Activated naive CD4-positive, alpha-beta T cell treated with anti-CD3 and anti-CD28 coated beads, Interleukin-2, amount 50 U/mL, for 24 hours (primary cell): ENCODE results near the gene MPDZ.
"Not testable (repeated sequence)": the region's sequence is repeated elsewhere in the genome, so short reads cannot be mapped to it uniquely, and the experiment has no call there.

ENCODE experiments used
- H3K27ac Mint-ChIP-seq: one replicate; pipeline ENCODE4 v1.8.0; 2021; ENCODE audit warnings: mild to moderate bottlenecking, mixed read lengths
- H3K27me3 Mint-ChIP-seq: one replicate; pipeline ENCODE4 v1.8.0; 2021; ENCODE audit warnings: mixed read lengths
- H3K36me3 Mint-ChIP-seq: one replicate; pipeline ENCODE4 v1.8.0; 2021; ENCODE audit warnings: mixed read lengths
- H3K4me1 Mint-ChIP-seq: one replicate; pipeline ENCODE4 v1.8.0; 2021; ENCODE audit warnings: mixed read lengths
- H3K4me3 Mint-ChIP-seq: one replicate; pipeline ENCODE4 v1.8.0; 2021; ENCODE audit warnings: mild to moderate bottlenecking, mixed read lengths
- H3K9me3 Mint-ChIP-seq: one replicate; pipeline ENCODE4 v1.8.0; 2021; ENCODE audit warnings: mixed read lengths

MPDZ gene

GRCh38 chr9:13222733-13223132, 56.8 kb downstream of the MPDZ start:
- not testable (repeated sequence) for H3K4me1 Mint-ChIP-seq, H3K9me3 Mint-ChIP-seq, H3K36me3 Mint-ChIP-seq, H3K4me3 Mint-ChIP-seq, H3K27ac Mint-ChIP-seq, H3K27me3 Mint-ChIP-seq

GRCh38 chr9:13221741-13222140, 57.8 kb downstream of the MPDZ start:
- Mint-ChIP-seq H3K4me1 (no peaks in the 10 kb centered on the region), H3K36me3 (no peaks in the 10 kb centered on the region), H3K27me3 (no peaks in the 10 kb centered on the region), H3K27ac (no peak overlapping the region), H3K4me3 (no peak overlapping the region), H3K9me3 (peaks cover 11% of the 10 kb centered on the region)

GRCh38 chr9:13220837-13221236, 58.7 kb downstream of the MPDZ start:
- Mint-ChIP-seq H3K4me1 (no peaks in the 10 kb centered on the region), H3K36me3 (no peaks in the 10 kb centered on the region), H3K9me3 (peaks cover 11% of the 10 kb centered on the region), H3K4me3 (no peak overlapping the region), H3K27me3 (no peaks in the 10 kb centered on the region), H3K27ac (no peak overlapping the region)

GRCh38 chr9:13215791-13216554, 63.5 kb downstream of the MPDZ start:
- H3K9me3 Mint-ChIP-seq = peaks cover 4% of the 10 kb centered on the region
- no peaks in the 10 kb centered on the region for H3K36me3 Mint-ChIP-seq
- H3K4me1 Mint-ChIP-seq = no peaks in the 10 kb centered on the region
- no peak overlapping the region for H3K4me3 Mint-ChIP-seq
- H3K27me3 Mint-ChIP-seq = no peaks in the 10 kb centered on the region
- no peak overlapping the region for H3K27ac Mint-ChIP-seq

GRCh38 chr9:13213998-13214397, 65.5 kb downstream of the MPDZ start:
- Mint-ChIP-seq H3K4me3 (no peak overlapping the region), H3K4me1 (no peaks in the 10 kb centered on the region), H3K9me3 (peaks cover 12% of the 10 kb centered on the region), H3K27ac (no peak overlapping the region), H3K36me3 (no peaks in the 10 kb centered on the region), H3K27me3 (no peaks in the 10 kb centered on the region)

- peaks cover 12% of the 10 kb centered on the region for H3K9me3 Mint-ChIP-seq
- H3K4me1 Mint-ChIP-seq = no peaks in the 10 kb centered on the region
- no peaks in the 10 kb centered on the region for H3K27me3 Mint-ChIP-seq
- no peak overlapping the region for H3K27ac Mint-ChIP-seq
- no peaks in the 10 kb centered on the region for H3K36me3 Mint-ChIP-seq
- H3K4me3 Mint-ChIP-seq = no peak overlapping the region
Observed at GRCh38 chr9:13213337-13213736, 66.2 kb downstream of the MPDZ start.

- Mint-ChIP-seq H3K9me3 (peaks cover 20% of the 10 kb centered on the region), H3K4me1 (no peaks in the 10 kb centered on the region), H3K4me3 (no peak overlapping the region), H3K36me3 (no peaks in the 10 kb centered on the region), H3K27me3 (no peaks in the 10 kb centered on the region), H3K27ac (no peak overlapping the region)
Observed at GRCh38 chr9:13210306-13210705, 69.2 kb downstream of the MPDZ start.

GRCh38 chr9:13209498-13209897, 70.0 kb downstream of the MPDZ start:
- H3K4me1 Mint-ChIP-seq = no peaks in the 10 kb centered on the region
- no peak overlapping the region for H3K4me3 Mint-ChIP-seq
- no peaks in the 10 kb centered on the region for H3K27me3 Mint-ChIP-seq
- H3K36me3 Mint-ChIP-seq = no peaks in the 10 kb centered on the region
- no peak overlapping the region for H3K27ac Mint-ChIP-seq
- peaks cover 20% of the 10 kb centered on the region for H3K9me3 Mint-ChIP-seq

- H3K9me3 Mint-ChIP-seq = peaks cover 25% of the 10 kb centered on the region
- H3K4me3 Mint-ChIP-seq = no peak overlapping the region
- H3K27me3 Mint-ChIP-seq = no peaks in the 10 kb centered on the region
- no peaks in the 10 kb centered on the region for H3K4me1 Mint-ChIP-seq
- H3K36me3 Mint-ChIP-seq = no peaks in the 10 kb centered on the region
- no peak overlapping the region for H3K27ac Mint-ChIP-seq
Observed at GRCh38 chr9:13205824-13206223, 73.7 kb downstream of the MPDZ start.

GRCh38 chr9:13190040-13190439, 89.5 kb downstream of the MPDZ start:
- Mint-ChIP-seq H3K9me3 (peaks cover 9% of the 10 kb centered on the region), H3K4me1 (no peaks in the 10 kb centered on the region), H3K36me3 (no peaks in the 10 kb centered on the region), H3K27ac (no peak overlapping the region), H3K4me3 (no peak overlapping the region), H3K27me3 (no peaks in the 10 kb centered on the region)

GRCh38 chr9:13189362-13189761, 90.1 kb downstream of the MPDZ start:
- Mint-ChIP-seq H3K9me3 (peaks cover 9% of the 10 kb centered on the region), H3K4me1 (no peaks in the 10 kb centered on the region), H3K27me3 (no peaks in the 10 kb centered on the region), H3K27ac (no peak overlapping the region), H3K4me3 (no peak overlapping the region), H3K36me3 (no peaks in the 10 kb centered on the region)

GRCh38 chr9:13186774-13187173, 92.7 kb downstream of the MPDZ start:
- Mint-ChIP-seq H3K9me3 (peaks cover 12% of the 10 kb centered on the region), H3K36me3 (no peaks in the 10 kb centered on the region), H3K27ac (no peak overlapping the region), H3K4me3 (no peak overlapping the region), H3K4me1 (no peaks in the 10 kb centered on the region), H3K27me3 (no peaks in the 10 kb centered on the region)

GRCh38 chr9:13186091-13186490, 93.4 kb downstream of the MPDZ start:
- H3K9me3 Mint-ChIP-seq = peaks cover 12% of the 10 kb centered on the region
- no peaks in the 10 kb centered on the region for H3K4me1 Mint-ChIP-seq
- H3K27me3 Mint-ChIP-seq = no peaks in the 10 kb centered on the region
- no peak overlapping the region for H3K27ac Mint-ChIP-seq
- H3K36me3 Mint-ChIP-seq = no peaks in the 10 kb centered on the region
- no peak overlapping the region for H3K4me3 Mint-ChIP-seq

- no peak overlapping the region for H3K27ac Mint-ChIP-seq
- peaks cover 13% of the 10 kb centered on the region for H3K9me3 Mint-ChIP-seq
- no peaks in the 10 kb centered on the region for H3K27me3 Mint-ChIP-seq
- H3K4me3 Mint-ChIP-seq = no peak overlapping the region
- H3K4me1 Mint-ChIP-seq = no peaks in the 10 kb centered on the region
- no peaks in the 10 kb centered on the region for H3K36me3 Mint-ChIP-seq
Observed at GRCh38 chr9:13181652-13182051, 97.8 kb downstream of the MPDZ start.

GRCh38 chr9:13179257-13179656, 100.2 kb downstream of the MPDZ start:
- H3K4me1 Mint-ChIP-seq = no peaks in the 10 kb centered on the region
- no peak overlapping the region for H3K27ac Mint-ChIP-seq
- peaks cover 8% of the 10 kb centered on the region for H3K9me3 Mint-ChIP-seq
- no peaks in the 10 kb centered on the region for H3K36me3 Mint-ChIP-seq
- H3K4me3 Mint-ChIP-seq = no peak overlapping the region
- no peaks in the 10 kb centered on the region for H3K27me3 Mint-ChIP-seq

- H3K4me3 Mint-ChIP-seq = no peak overlapping the region
Observed at GRCh38 chr9:13175732-13176131, 103.8 kb downstream of the MPDZ start.

More at GRCh38 chr9:13175732-13176131, 103.8 kb downstream of the MPDZ start:
- Mint-ChIP-seq H3K27ac (no peak overlapping the region), H3K4me1 (no peaks in the 10 kb centered on the region), H3K36me3 (no peaks in the 10 kb centered on the region), H3K9me3 (peaks cover 16% of the 10 kb centered on the region), H3K27me3 (no peaks in the 10 kb centered on the region)
